ENCODE results near the gene KRTAP27-1.

Gene KRTAP27-1

GRCh38 chr21:30289215-30289614, 48.3 kb downstream of the KRTAP27-1 start, which contains the start of gene KRTAP25-1:
KRTAP25-1 (minus strand) TSS chr21:30289514; CDS start chr21:30289490, 24 bp downstream.
- no peak for DNase-seq

Data from hypothalamus (tissue), 51 donors.